Osteocyte (in vitro differentiated cells): Measurements from ENCODE around the gene RBM33. TPM values are rescaled to one million over a fixed set of nuclear protein-coding genes. Genes with fewer than 3 reads are reported as not detected.

Source experiments
- DNase-seq: peaks from one replicate; pipeline ENCODE4 v3.0.0; 2021; ENCODE audit warnings: mixed read lengths; ENCODE audit not compliant: unreplicated experiment; ENCODE audit errors: extremely low spot score
- H3K27ac Mint-ChIP-seq: one replicate; pipeline ENCODE4 v1.8.0; 2021; ENCODE audit warnings: mild to moderate bottlenecking, mixed read lengths; ENCODE audit not compliant: unreplicated experiment
- H3K27me3 Mint-ChIP-seq: one replicate; pipeline ENCODE4 v1.8.0; 2021; ENCODE audit warnings: mixed read lengths; ENCODE audit not compliant: unreplicated experiment
- H3K36me3 Mint-ChIP-seq: one replicate; pipeline ENCODE4 v1.8.0; 2021; ENCODE audit warnings: mixed read lengths; ENCODE audit not compliant: unreplicated experiment
- H3K4me1 Mint-ChIP-seq: one replicate; pipeline ENCODE4 v1.8.0; 2021; ENCODE audit warnings: mixed read lengths; ENCODE audit not compliant: unreplicated experiment
- H3K4me3 Mint-ChIP-seq: one replicate; pipeline ENCODE4 v1.8.0; 2021; ENCODE audit warnings: mild to moderate bottlenecking, moderate library complexity, mixed read lengths; ENCODE audit not compliant: unreplicated experiment
- H3K9me3 Mint-ChIP-seq: one replicate; pipeline ENCODE4 v1.8.0; 2021; ENCODE audit warnings: mixed read lengths; ENCODE audit not compliant: unreplicated experiment
- CTCF ChIP-seq: fragments of 200-600 bp; sonication (generic); IDR thresholded peaks from 2 replicates; pipeline ENCODE4 v1.5.0; 2021; ENCODE audit warnings: antibody characterized with exemption, mild to moderate bottlenecking, moderate library complexity
- total RNA-seq: library from RNA; stranded (reverse); gene quantifications from 2 replicates; pipeline ENCODE4 v1.2.1, GENCODE V29; 2021

RBM33 gene
- total RNA-seq, 1 donor from 2014 or later = 52.4 TPM

- Mint-ChIP-seq H3K4me3 (no peak overlapping the region), H3K27ac (no peak overlapping the region), H3K36me3 (no peaks in the 10 kb centered on the region), H3K4me1 (peaks cover 4% of the 10 kb centered on the region), H3K27me3 (peaks cover 38% of the 10 kb centered on the region), H3K9me3 (no peaks in the 10 kb centered on the region)
- no peak for DNase-seq
- no peak for TF ChIP-seq CTCF
Measured at GRCh38 chr7:155818820-155819168, 174.3 kb downstream of the RBM33 start.

- no peaks in the 10 kb centered on the region for H3K9me3 Mint-ChIP-seq
- no peaks in the 10 kb centered on the region for H3K36me3 Mint-ChIP-seq
- no peak for DNase-seq
- peaks cover 4% of the 10 kb centered on the region for H3K4me1 Mint-ChIP-seq
- no peak overlapping the region for H3K27ac Mint-ChIP-seq
- no peak for TF ChIP-seq CTCF
- no peak overlapping the region for H3K4me3 Mint-ChIP-seq
- H3K27me3 Mint-ChIP-seq = peaks cover 36% of the 10 kb centered on the region
Measured at GRCh38 chr7:155819186-155819585, 174.7 kb downstream of the RBM33 start.

- no peak overlapping the region for H3K4me3 Mint-ChIP-seq
- no peak for TF ChIP-seq CTCF
- no peak for DNase-seq
- no peaks in the 10 kb centered on the region for H3K36me3 Mint-ChIP-seq
- no peak overlapping the region for H3K27ac Mint-ChIP-seq
- H3K9me3 Mint-ChIP-seq = no peaks in the 10 kb centered on the region
- H3K4me1 Mint-ChIP-seq = peaks cover 4% of the 10 kb centered on the region
- H3K27me3 Mint-ChIP-seq = peaks cover 43% of the 10 kb centered on the region
Measured at GRCh38 chr7:155820246-155820645, 175.8 kb downstream of the RBM33 start.

- Mint-ChIP-seq H3K4me3 (no peak overlapping the region), H3K4me1 (no peaks in the 10 kb centered on the region), H3K9me3 (no peaks in the 10 kb centered on the region), H3K36me3 (no peaks in the 10 kb centered on the region), H3K27me3 (peaks cover 40% of the 10 kb centered on the region), H3K27ac (no peak overlapping the region)
- no peak for DNase-seq
- TF ChIP-seq CTCF = no peak
Measured at GRCh38 chr7:155820788-155821187, 176.3 kb downstream of the RBM33 start.

- H3K4me1 Mint-ChIP-seq = no peaks in the 10 kb centered on the region
- DNase-seq = no peak
- no peaks in the 10 kb centered on the region for H3K9me3 Mint-ChIP-seq
- TF ChIP-seq CTCF = no peak
- peaks cover 46% of the 10 kb centered on the region for H3K27me3 Mint-ChIP-seq
- no peak overlapping the region for H3K4me3 Mint-ChIP-seq
- no peaks in the 10 kb centered on the region for H3K36me3 Mint-ChIP-seq
- no peak overlapping the region for H3K27ac Mint-ChIP-seq
Measured at GRCh38 chr7:155821851-155822250, 177.4 kb downstream of the RBM33 start.
